SK-N-SH (cell line): ENCODE measurements around the gene PGRMC2. TPM values are rescaled to one million over a fixed set of nuclear protein-coding genes. Genes with fewer than 3 reads are reported as not detected.
A peak's percentile ranks its signal among the peaks of the same experiment; 100 is the strongest.

Experiments
- CTCF ChIA-PET: fragments of 300-600, 350-600 bp; formaldehyde crosslinking; extraction: SDS; loops from one replicate; lab custom pipeline; 2021; lab: Yijun Ruan, JAX
- POLR2A ChIA-PET: fragments of 350-600 bp; sonication (Branson Sonifier 250); formaldehyde crosslinking; extraction: SDS; loops from one replicate; lab custom pipeline; 2020; ENCODE audit warnings: antibody characterized with exemption, inconsistent platforms; lab: Yijun Ruan, JAX
- DNase-seq: peaks from one replicate; pipeline ENCODE4 v3.0.0; 2012
- H2AFZ ChIP-seq: fragments of 200-600 bp; sonication (generic); 2 replicates; pipeline ENCODE4 v1.8.1; 2016; ENCODE audit warnings: antibody characterized with exemption, mild to moderate bottlenecking, low read depth
- H3F3A ChIP-seq: fragments of 200-600 bp; sonication (generic); replicated peaks from 2 replicates; pipeline ENCODE3; 2016; ENCODE audit warnings: antibody characterized with exemption, mild to moderate bottlenecking; ENCODE audit not compliant: insufficient read depth
- H3K27ac ChIP-seq, 2 experiments: fragments of 200-500 bp in 1 of 2; fragments of 200-600 bp in 1 of 2; sonication (Bioruptor generic) in 1 of 2; sonication (generic), shearing (Covaris generic) in 1 of 2; 2 replicates each; pipeline versions ENCODE4 v1.5.1 to v1.6.1; 2014 to 2016; ENCODE audit warnings: low read depth in 2 of 2, inconsistent platforms in 1 of 2, low read length in 1 of 2, mild to moderate bottlenecking in 1 of 2, mixed read lengths in 1 of 2
- H3K27me3 ChIP-seq: fragments of 200-600 bp; sonication (generic), shearing (Covaris generic); 2 replicates; pipeline ENCODE4 v1.6.1; 2016; ENCODE audit warnings: mixed run types; ENCODE audit not compliant: insufficient read depth
- H3K36me3 ChIP-seq, 2 experiments: fragments of 200-500 bp in 1 of 2; fragments of 200-600 bp in 1 of 2; sonication (Bioruptor generic) in 1 of 2; sonication (generic) in 1 of 2; replicated peaks in 1 of 2; 2 replicates each; pipeline versions ENCODE3 to v1.5.1; 2014 to 2016; ENCODE audit warnings: low read length in 1 of 2, mild to moderate bottlenecking in 1 of 2; ENCODE audit not compliant: insufficient read depth in 2 of 2, control insufficient read depth in 1 of 2
- H3K4me1 ChIP-seq, 2 experiments: fragments of 200-500 bp in 1 of 2; fragments of 200-600 bp in 1 of 2; sonication (Bioruptor generic) in 1 of 2; sonication (generic), shearing (Covaris generic) in 1 of 2; 2 replicates each; pipeline versions ENCODE4 v1.5.1 to v1.6.1; 2014 to 2016; ENCODE audit warnings: low read depth in 1 of 2, low read length in 1 of 2, mixed run types in 1 of 2; ENCODE audit not compliant: insufficient read depth in 2 of 2, control insufficient read depth in 1 of 2
- H3K4me2 ChIP-seq: fragments of 200-600 bp; sonication (generic), shearing (Covaris generic); 2 replicates; pipeline ENCODE4 v1.6.1; 2017; ENCODE audit warnings: mixed run types
- H3K4me3 ChIP-seq, 2 experiments: fragments of 200-500 bp in 1 of 2; fragments of 200-600 bp in 1 of 2; sonication (Bioruptor generic) in 1 of 2; sonication (generic), shearing (Covaris generic) in 1 of 2; 2 replicates each; pipeline versions ENCODE4 v1.5.1 to v1.8.1; 2014 to 2016; ENCODE audit warnings: low read depth in 2 of 2, inconsistent platforms in 1 of 2, low read length in 1 of 2, mild to moderate bottlenecking in 1 of 2, mixed read lengths in 1 of 2, moderate library complexity in 1 of 2
- H3K79me2 ChIP-seq: fragments of 200-600 bp; sonication (generic); 2 replicates; pipeline ENCODE4 v1.8.1; 2017; ENCODE audit warnings: mild to moderate bottlenecking; ENCODE audit not compliant: insufficient read depth
- H3K9ac ChIP-seq: fragments of 200-600 bp; sonication (generic); 2 replicates; pipeline ENCODE4 v1.6.1; 2017; ENCODE audit warnings: mixed run types
- H3K9me2 ChIP-seq: fragments of 200-600 bp; sonication (generic); 2 replicates; pipeline ENCODE4 v1.6.1; 2017; ENCODE audit warnings: mixed run types
- H3K9me3 ChIP-seq: fragments of 200-600 bp; sonication (generic); 2 replicates; pipeline ENCODE4 v1.6.1; 2017; ENCODE audit warnings: mixed run types, mild to moderate bottlenecking, moderate library complexity
- H4K20me1 ChIP-seq: fragments of 200-600 bp; sonication (generic); 2 replicates; pipeline ENCODE4 v1.6.1; 2017; ENCODE audit warnings: mild to moderate bottlenecking, mixed run types; ENCODE audit not compliant: insufficient read depth
- CHD2 ChIP-seq: fragments of 150-350 bp; IDR thresholded peaks from 2 replicates; pipeline ENCODE4 v1.6.1; 2018; ENCODE audit warnings: low read length; ENCODE audit not compliant: partially characterized antibody
- CTCF ChIP-seq: fragments of 200-600 bp; sonication (generic); IDR thresholded peaks from 2 replicates; pipeline ENCODE4 v1.6.1; 2017; ENCODE audit warnings: antibody characterized with exemption, mild to moderate bottlenecking, moderate library complexity
- EZH2phosphoT487 ChIP-seq: fragments of 200-600 bp; sonication (generic); IDR thresholded peaks from 2 replicates; pipeline ENCODE4 v1.6.1; 2017; ENCODE audit warnings: low read depth, mixed run types, mild to moderate bottlenecking, antibody characterized with exemption, moderate library complexity, borderline replicate concordance
- FOSL2 ChIP-seq: IDR thresholded peaks from 2 replicates; pipeline ENCODE4 v1.4.0; 2012; ENCODE audit warnings: low read depth, mild to moderate bottlenecking, moderate library complexity, borderline replicate concordance
- GABPA ChIP-seq: IDR thresholded peaks from 2 replicates; pipeline ENCODE4 v1.4.0; 2012; ENCODE audit warnings: low read depth, mild to moderate bottlenecking
- GATA2 ChIP-seq: sonication (generic); formaldehyde crosslinking; IDR thresholded peaks from 2 replicates; pipeline ENCODE4 v1.5.0; 2020; ENCODE audit warnings: mild to moderate bottlenecking, missing genetic modification reagents
- JUND ChIP-seq: IDR thresholded peaks from 2 replicates; pipeline ENCODE4 v1.4.0; 2012
- MEF2A ChIP-seq: IDR thresholded peaks from 2 replicates; pipeline ENCODE4 v1.4.0; 2012; ENCODE audit warnings: low read depth, borderline replicate concordance
- NFIC ChIP-seq: IDR thresholded peaks from 2 replicates; pipeline ENCODE4 v1.4.0; 2012; ENCODE audit warnings: borderline replicate concordance
- NRF1 ChIP-seq: IDR thresholded peaks from 2 replicates; pipeline ENCODE4 v1.6.1; 2012; ENCODE audit warnings: low read depth, mild to moderate bottlenecking, low read length
- PBX3 ChIP-seq: IDR thresholded peaks from 2 replicates; pipeline ENCODE4; 2012
- POLR2AphosphoS5 ChIP-seq: IDR thresholded peaks from 2 replicates; pipeline ENCODE4 v1.6.1; 2012; ENCODE audit warnings: low read depth, low read length
- TAF1 ChIP-seq: IDR thresholded peaks from 2 replicates; pipeline ENCODE4 v1.6.1; 2012; ENCODE audit warnings: low read depth, mild to moderate bottlenecking, low read length, moderate library complexity, borderline replicate concordance
- TEAD4 ChIP-seq: IDR thresholded peaks from 2 replicates; pipeline ENCODE4 v1.4.0; 2012; ENCODE audit warnings: mild to moderate bottlenecking, borderline replicate concordance; ENCODE audit not compliant: insufficient read depth
- ZBTB33 ChIP-seq: IDR thresholded peaks from 2 replicates; pipeline ENCODE4 v1.4.0; 2012; ENCODE audit warnings: low read depth, borderline replicate concordance
- WGBS: methylation state at CpG from one replicate; pipeline ENCODE4 v1.1.6; 2017; ENCODE audit warnings: low lambda C conversion rate; 5-methylcytosine and 5-hydroxymethylcytosine counted together
- polyA plus RNA-seq, 3 experiments: library from polyadenylated mRNA; depleted of rRNA; stranded (reverse); fragments of >200 nt; gene quantifications; 2 replicates each; pipeline ENCODE4 v1.2.3, GENCODE V29; 2012
- TF ChIP-seq, protein P1 (sequence below): IDR thresholded peaks from 2 replicates; pipeline ENCODE4 v1.4.0; 2012; ENCODE audit warnings: low read depth, borderline replicate concordance

Gene PGRMC2
- polyA plus RNA-seq, 1 of the 3 experiments (the other 2 are of a cell fraction), result 18.2 TPM

GRCh38 chr4:128275346-128275745 lies 12.3 kb downstream of the PGRMC2 start:
- no peak for DNase-seq
- H3K4me1 ChIP-seq, result peaks cover 0 to 14% of the 10 kb centered on the region in 2 experiments; a peak in 2 of 4 replicates
- TF ChIP-seq CTCF (no peak), ZBTB33 (no peak), TEAD4 (peak; percentile 16; the same call in 1 of the 2 replicates), PBX3 (peak; percentile 24; the same call in 1 of the 2 replicates), CHD2 (no peak), GATA2 (CRISPR knock-in tag) (no peak), JUND (no peak; the same call in 1 of the 2 replicates), NFIC (no peak), POLR2AphosphoS5 (no peak)
- ChIA-PET CTCF (interaction anchor here (0.9 to 1.8 kb wide), 3 partner anchors 8 to 83 kb away, joined by 4 to 5 read pairs (median 4); no protein-coding TSS in a partner anchor), POLR2A (no interaction called here)
- H3K27me3 ChIP-seq, result no peaks in the 10 kb centered on the region
- H3K9ac ChIP-seq, result no peak overlapping the region; the same call in 1 of the 2 replicates
- H3K79me2 ChIP-seq, result peaks cover 94% of the 10 kb centered on the region
- H3F3A ChIP-seq, result peaks cover 44% of the 10 kb centered on the region
- H3K4me3 ChIP-seq, result no peak overlapping the region
- peak overlapping the region; percentile 29 to 66; a peak in 3 of 4 replicates for H3K27ac ChIP-seq
- 0 out of 2 replicates have a peak, but pooled peaks cover 4% of the 10 kb centered on the region for H3K9me3 ChIP-seq
- H3K9me2 ChIP-seq, result no peaks in the 10 kb centered on the region
- H2AFZ ChIP-seq, result no peak overlapping the region
- no peaks in the 10 kb centered on the region for H4K20me1 ChIP-seq
- H3K4me2 ChIP-seq, result no peak overlapping the region; the same call in 1 of the 2 replicates
- peaks cover 39 to 77% of the 10 kb centered on the region in 2 experiments for H3K36me3 ChIP-seq

DNA sequence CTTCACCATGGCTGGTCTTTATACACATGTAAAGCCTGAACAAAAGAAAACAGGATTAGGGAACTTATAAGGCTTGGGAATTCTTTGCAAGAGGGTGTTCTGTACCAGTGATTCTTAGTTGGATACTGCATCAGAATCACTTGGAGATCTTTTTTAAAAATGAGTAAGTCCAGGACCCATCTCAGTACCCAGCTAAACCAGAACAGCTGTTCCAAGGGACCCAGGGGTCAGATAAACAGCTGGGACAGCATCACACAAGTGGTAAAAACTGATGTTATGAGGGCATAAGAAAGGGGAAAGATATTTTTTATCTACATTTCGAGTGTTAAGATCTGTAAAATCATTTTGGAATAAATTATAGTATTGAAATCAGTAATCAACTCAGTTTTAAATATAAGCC lies 16.1 kb downstream of the PGRMC2 start:
- POLR2A ChIA-PET, result no interaction called here
- WGBS, result 93% methylated on average over 1 of the region's 1 CpG
- H3K4me1 ChIP-seq, result peaks cover 0 to 8% of the 10 kb centered on the region in 2 experiments; a peak in 2 of 4 replicates
- CTCF ChIA-PET, result interaction anchor here (0.7 to 1.3 kb wide), 2 partner anchors 12 to 14 kb away, joined by 3 to 4 read pairs; no protein-coding TSS in a partner anchor
- peaks cover 44% of the 10 kb centered on the region for H3F3A ChIP-seq
- peaks cover 56% of the 10 kb centered on the region for H3K79me2 ChIP-seq
- no peak overlapping the region for H2AFZ ChIP-seq
- H3K27me3 ChIP-seq, result no peaks in the 10 kb centered on the region
- H3K9ac ChIP-seq, result no peak overlapping the region
- no peak overlapping the region for H3K4me2 ChIP-seq
- no peaks in the 10 kb centered on the region for H3K9me2 ChIP-seq
- H3K36me3 ChIP-seq, result peaks cover 47 to 66% of the 10 kb centered on the region in 2 experiments
- 0 out of 2 replicates have a peak, but pooled peaks cover 4% of the 10 kb centered on the region for H3K9me3 ChIP-seq
- no peaks in the 10 kb centered on the region for H4K20me1 ChIP-seq
- H3K4me3 ChIP-seq, result no peak overlapping the region
- no peak for DNase-seq
- H3K27ac ChIP-seq, result no peak overlapping the region
- TF ChIP-seq GABPA (no peak), TAF1 (no peak), CTCF (no peak), EZH2phosphoT487 (no peak), NFIC (no peak), FOSL2 (no peak), CHD2 (no peak), MEF2A (no peak), ZBTB33 (no peak), NRF1 (no peak)
- TF ChIP-seq, protein P1, sequence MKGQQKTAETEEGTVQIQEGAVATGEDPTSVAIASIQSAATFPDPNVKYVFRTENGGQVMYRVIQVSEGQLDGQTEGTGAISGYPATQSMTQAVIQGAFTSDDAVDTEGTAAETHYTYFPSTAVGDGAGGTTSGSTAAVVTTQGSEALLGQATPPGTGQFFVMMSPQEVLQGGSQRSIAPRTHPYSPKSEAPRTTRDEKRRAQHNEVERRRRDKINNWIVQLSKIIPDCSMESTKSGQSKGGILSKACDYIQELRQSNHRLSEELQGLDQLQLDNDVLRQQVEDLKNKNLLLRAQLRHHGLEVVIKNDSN, result no peak
